HG03039 (cell line): ENCODE results near the gene STK24.

Source experiments
- ATAC-seq: cut with Tn5 transposase; IDR thresholded peaks from one replicate; pipeline ENCODE4 v1.9.1; 2021; ENCODE audit warnings: mild to moderate bottlenecking, moderate library complexity; ENCODE audit not compliant: unreplicated experiment

Gene STK24

DNA sequence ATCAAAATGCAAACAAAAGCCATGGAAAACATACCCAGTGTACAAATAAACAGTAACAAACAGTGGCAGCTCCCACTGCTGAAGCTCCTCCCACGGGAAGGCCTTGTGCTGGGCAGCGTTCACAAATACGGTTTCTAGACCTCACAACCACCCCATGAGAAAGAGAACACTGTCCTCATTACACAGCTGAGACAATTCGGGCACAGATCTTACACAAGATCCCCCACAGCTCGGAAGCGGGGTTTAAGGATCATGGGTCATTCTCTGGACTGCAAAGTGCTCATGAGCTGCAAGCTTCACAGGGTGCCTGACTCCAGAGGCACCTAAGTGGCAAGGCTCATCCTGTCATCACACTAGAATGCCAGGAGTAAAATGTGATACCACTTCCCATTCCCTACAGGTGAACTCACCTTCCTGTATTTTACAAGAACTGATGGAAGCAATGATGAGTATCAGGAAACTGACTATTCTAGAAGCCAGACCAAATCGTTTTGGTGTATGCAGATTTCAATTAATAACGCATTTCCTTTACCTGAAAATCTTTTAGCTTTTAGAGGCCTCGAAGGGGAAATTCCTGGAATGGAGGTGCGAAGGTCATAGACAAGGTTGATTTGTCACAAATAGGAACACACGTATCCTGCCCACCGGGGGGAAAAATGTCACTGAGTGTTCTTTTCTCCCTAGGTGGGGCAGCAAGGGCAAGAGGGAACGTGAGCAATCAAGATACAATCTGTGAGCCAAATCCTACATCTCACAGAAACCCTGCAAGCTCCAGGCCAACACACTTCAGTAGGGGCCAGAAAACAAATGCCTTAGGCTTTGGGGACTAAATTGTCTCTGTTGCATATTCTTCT lies 41.2 kb downstream of the STK24 start:
- ATAC-seq = no peak

DNA sequence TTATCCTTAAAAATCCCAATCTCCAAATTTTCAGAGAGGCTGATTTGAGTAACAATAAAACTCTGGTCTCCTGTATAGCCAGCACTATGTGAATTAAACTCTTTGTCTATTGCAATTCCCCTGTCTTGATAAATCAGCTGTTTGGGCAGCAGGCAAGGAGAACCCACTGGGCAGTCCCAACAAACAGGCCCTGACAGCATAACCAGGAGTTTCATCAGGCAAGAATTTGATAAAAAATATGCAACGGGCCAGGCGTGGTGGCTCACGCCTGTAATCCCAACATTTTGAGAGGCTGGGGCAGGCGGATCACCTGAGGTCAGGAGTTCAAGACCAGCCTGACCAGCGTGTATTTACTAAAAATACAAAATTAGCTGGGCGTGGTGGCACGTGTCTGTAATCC lies 42.1 kb downstream of the STK24 start:
- no peak for ATAC-seq

- ATAC-seq = no peak
Observed at GRCh38 chr13:98533912-98534311, 43.0 kb downstream of the STK24 start.

- ATAC-seq = no peak
Observed at GRCh38 chr13:98532254-98532653, 44.7 kb downstream of the STK24 start.

DNA sequence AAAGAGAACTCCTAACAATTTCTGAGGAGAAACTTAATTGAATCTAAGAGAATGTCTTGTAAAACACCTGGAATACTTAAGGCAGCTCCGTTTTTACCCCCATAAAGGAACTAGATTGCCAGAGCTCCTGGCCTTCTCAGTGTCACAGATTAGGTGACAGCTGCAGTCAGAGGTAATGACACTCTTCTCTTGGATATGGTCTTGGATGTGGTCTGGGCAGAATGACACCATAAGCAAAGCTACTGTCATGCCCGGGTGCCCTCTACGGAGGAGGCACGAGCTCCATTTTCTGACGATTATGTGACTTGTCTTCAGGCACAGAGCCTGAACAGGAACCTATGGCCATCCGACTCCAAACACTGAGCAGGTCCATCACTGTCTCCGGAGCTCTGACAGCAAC lies 46.7 kb downstream of the STK24 start:
- ATAC-seq = no peak

DNA sequence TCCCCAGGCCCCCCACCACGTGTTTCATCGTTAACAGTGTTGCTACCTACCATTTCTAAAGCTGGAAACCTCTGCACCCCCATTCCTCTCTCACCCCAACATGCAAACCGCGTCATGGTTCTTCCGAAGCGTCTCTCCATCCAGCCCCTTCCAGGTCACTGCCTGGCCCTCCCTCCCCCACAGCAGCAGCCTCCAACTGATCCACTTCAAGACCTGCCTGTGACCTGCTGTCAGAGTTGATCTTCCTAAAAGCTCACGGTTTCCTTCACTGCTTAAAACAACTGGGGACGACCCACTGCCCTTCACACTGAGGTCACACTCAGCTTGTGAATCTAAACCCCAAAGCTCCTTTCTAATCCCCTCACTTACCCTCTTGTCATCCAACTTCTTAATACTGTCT lies 47.7 kb downstream of the STK24 start:
- no peak for ATAC-seq

- ATAC-seq = no peak
Observed at GRCh38 chr13:98528663-98529064, 48.2 kb downstream of the STK24 start.

- ATAC-seq = no peak
Observed at GRCh38 chr13:98527526-98527925, 49.4 kb downstream of the STK24 start.

DNA sequence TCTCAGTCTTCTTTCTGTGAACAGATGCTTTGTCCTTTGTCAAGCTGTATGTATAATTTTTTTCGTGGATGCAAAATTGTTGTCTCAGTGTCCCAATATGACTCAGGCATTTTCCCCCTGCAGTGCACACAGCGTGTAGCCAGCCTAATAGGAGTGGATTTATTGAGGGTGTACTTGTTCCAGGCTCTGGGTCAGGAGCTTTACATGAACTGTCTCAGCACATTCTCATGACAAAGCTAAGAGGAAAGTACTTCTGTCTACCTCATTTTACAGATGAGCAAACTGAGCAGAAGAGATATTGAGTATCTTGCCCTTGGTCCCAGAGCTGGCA lies 50.8 kb downstream of the STK24 start:
- no peak for ATAC-seq

- ATAC-seq = no peak
Observed at GRCh38 chr13:98525456-98526181, 51.3 kb downstream of the STK24 start.

DNA sequence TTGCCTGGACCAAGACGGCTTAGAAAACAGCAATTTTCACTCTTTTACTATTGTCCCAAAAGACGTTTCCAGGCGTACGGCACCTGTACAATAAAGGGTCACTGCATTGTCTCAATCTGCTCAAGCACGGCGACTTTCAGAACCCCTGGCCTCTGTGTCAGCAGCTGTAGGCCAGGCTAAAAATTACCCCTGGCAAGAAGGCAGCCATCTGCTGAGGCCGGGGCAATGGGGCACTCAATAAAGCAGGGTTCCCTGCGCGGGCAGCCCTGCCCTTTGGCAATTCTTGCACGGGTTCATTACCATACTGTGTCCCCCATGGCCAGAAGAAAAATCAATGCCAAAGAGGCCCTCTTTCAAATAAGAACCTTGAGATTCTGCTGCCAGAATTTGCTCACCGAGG lies 52.1 kb downstream of the STK24 start:
- no peak for ATAC-seq

GRCh38 chr13:98524391-98524790 lies 52.5 kb downstream of the STK24 start:
- ATAC-seq = no peak

- no peak for ATAC-seq
Observed at GRCh38 chr13:98523455-98524102, 53.3 kb downstream of the STK24 start.

GRCh38 chr13:98522371-98522770 lies 54.5 kb downstream of the STK24 start:
- ATAC-seq = no peak

DNA sequence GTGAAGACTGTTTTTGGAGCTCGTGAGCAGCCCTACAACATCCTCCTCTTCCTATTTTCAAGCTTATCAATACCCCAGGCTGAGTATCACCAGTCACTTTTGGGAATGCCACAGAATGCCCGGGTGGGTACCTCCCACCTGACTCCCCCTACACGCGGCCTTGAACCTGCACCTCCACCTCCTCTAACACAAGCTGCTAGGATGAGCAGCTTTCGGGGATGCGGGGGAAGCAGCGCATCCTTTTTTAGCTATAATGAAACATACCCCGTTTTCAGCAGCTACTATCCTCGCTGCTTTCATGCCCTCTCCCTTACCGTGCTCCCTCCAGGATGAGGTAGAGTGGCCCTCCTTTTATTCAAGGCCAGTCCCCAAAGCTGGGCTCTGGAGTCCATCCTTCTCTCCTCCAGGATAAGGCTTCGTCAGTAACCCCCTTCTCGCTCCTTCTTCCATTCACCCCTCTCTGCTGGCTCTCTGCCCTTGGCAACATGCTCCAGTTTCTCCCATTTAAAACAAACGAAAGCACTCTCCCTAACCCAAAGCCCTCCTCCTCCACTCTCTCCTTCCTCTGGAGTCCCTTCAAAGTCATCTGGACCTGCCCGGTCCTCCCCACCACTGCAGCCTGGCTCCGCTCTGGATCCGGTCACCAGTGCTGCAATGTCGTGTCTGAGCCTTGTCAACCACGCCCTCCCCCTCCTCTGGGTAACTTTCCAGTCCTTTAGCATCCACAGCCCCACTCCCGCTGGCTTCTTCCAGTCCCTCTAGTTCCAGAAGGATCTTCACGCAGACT lies 55.3 kb downstream of the STK24 start:
- ATAC-seq = no peak

GRCh38 chr13:98520674-98521449 lies 56.0 kb downstream of the STK24 start:
- ATAC-seq = no peak

- no peak for ATAC-seq
Observed at GRCh38 chr13:98519976-98520375, 56.9 kb downstream of the STK24 start.

GRCh38 chr13:98517576-98518310 lies 59.2 kb downstream of the STK24 start:
- no peak for ATAC-seq

- ATAC-seq = no peak
Observed at GRCh38 chr13:98515818-98516465, 61.0 kb downstream of the STK24 start.
